Brain (organoid and tissue), 1 donor: ENCODE results near the gene P2RY12. TPM values are rescaled to one million over a fixed set of nuclear protein-coding genes. Genes with fewer than 3 reads are reported as not detected.

Experiments
- polyA plus RNA-seq: library from polyadenylated mRNA; stranded (reverse); fragments of 350-450 nt; fragmentation: Illumina TruSeq; extraction: RNeasy Lipid Tissue Mini Kit (QIAGEN cat#74804); gene quantifications from one replicate; pipeline ENCODE4 v1.2.3, GENCODE V29; 2015; ENCODE audit warnings: low read depth, low replicate concordance; ENCODE audit not compliant: insufficient read depth

The P2RY12 gene
- polyA plus RNA-seq, 1 donor from 2014 or later = 3.1 TPM

Other genes starting within 250 kb of the P2RY12 start
- not detected for gene GPR171, start 181.5 kb downstream of the P2RY12 start, polyA plus RNA-seq
- 1.4 TPM for gene P2RY14, start 106.2 kb downstream of the P2RY12 start, polyA plus RNA-seq
- not detected for gene GPR87, start 67.9 kb downstream of the P2RY12 start, polyA plus RNA-seq
- 0.66 TPM for gene P2RY13, start 55.2 kb downstream of the P2RY12 start, polyA plus RNA-seq
- 10.2 TPM for gene IGSF10, start 76.3 kb upstream of the P2RY12 start, polyA plus RNA-seq